Fibroblast of villous mesenchyme (primary cell): ENCODE measurements around the gene SELENOH. TPM values are rescaled to one million over a fixed set of nuclear protein-coding genes. Genes with fewer than 3 reads are reported as not detected.
"Not testable (repeated sequence)": the region's sequence is repeated elsewhere in the genome, so short reads cannot be mapped to it uniquely, and the experiment has no call there.

Source experiments
- DNase-seq: peaks from one replicate; pipeline ENCODE4 v3.0.0-alpha.2; 2010; ENCODE audit warnings: low read depth
- H3K4me3 ChIP-seq: 2 replicates; pipeline ENCODE4 v1.5.1; 2011; ENCODE audit warnings: low read depth, mild to moderate bottlenecking, low read length
- CTCF ChIP-seq: IDR thresholded peaks from 2 replicates; pipeline ENCODE4 v1.5.1; 2012; ENCODE audit warnings: low read depth, mild to moderate bottlenecking, low read length; ENCODE audit not compliant: insufficient read depth
- total RNA-seq: library from RNA; depleted of rRNA; stranded (reverse); fragments of >200 nt; gene quantifications from 2 replicates; pipeline ENCODE4 v1.2.3, GENCODE V29; 2012

SELENOH gene
- total RNA-seq, result 66.9 and 68.9 TPM in 2 replicates

GRCh38 chr11:57741132-57742086 lies at the start of gene SELENOH:
TSS of gene SELENOH (plus strand) at chr11:57741491. CDS start at chr11:57741596, 105 bp downstream.
- no peak for TF ChIP-seq CTCF
- peak within 1 kb of the TSS; percentile 86 for H3K4me3 ChIP-seq
- DNase-seq, result peak; percentile 98

- no peak for TF ChIP-seq CTCF
- H3K4me3 ChIP-seq, result no peak overlapping the region
- no peak for DNase-seq
Observed at GRCh38 chr11:57698843-57699365, 42.4 kb upstream of the SELENOH start.

GRCh38 chr11:57699813-57700212 lies 41.5 kb upstream of the SELENOH start:
- TF ChIP-seq CTCF, result no peak
- no peak for DNase-seq
- no peak overlapping the region for H3K4me3 ChIP-seq

- no peak for TF ChIP-seq CTCF
- no peak overlapping the region for H3K4me3 ChIP-seq
- no peak for DNase-seq
Observed at GRCh38 chr11:57700425-57700824, 40.9 kb upstream of the SELENOH start.

- H3K4me3 ChIP-seq, result no peak overlapping the region
- TF ChIP-seq CTCF, result no peak
- no peak for DNase-seq
Observed at GRCh38 chr11:57703341-57703740, 38.0 kb upstream of the SELENOH start.

GRCh38 chr11:57704932-57705331 lies 36.4 kb upstream of the SELENOH start:
- TF ChIP-seq CTCF, result no peak
- H3K4me3 ChIP-seq, result no peak overlapping the region
- no peak for DNase-seq

- not testable (repeated sequence) for DNase-seq, H3K4me3 ChIP-seq
Observed at GRCh38 chr11:57705432-57705831, 35.9 kb upstream of the SELENOH start.
